Gastroesophageal sphincter (tissue), 3 donors: ENCODE results near the gene IGSF23.

Source experiments
- POLR2AphosphoS5 ChIP-seq: sonication (generic); formaldehyde crosslinking; IDR thresholded peaks from one replicate; pipeline ENCODE4 v1.6.1; 2017; ENCODE audit warnings: antibody characterized with exemption
- TF ChIP-seq, protein P1 (sequence below), 4 experiments: fragments of 200-600 bp in 2 of 4; fragments of 450-650 bp in 2 of 4; sonication (generic) in 1 of 4; IDR thresholded peaks; one replicate each; pipeline ENCODE4 v1.5.1; 2017 to 2019; ENCODE audit warnings: antibody characterized with exemption in 4 of 4, mild to moderate bottlenecking in 2 of 4, moderate library complexity in 2 of 4

DNA sequence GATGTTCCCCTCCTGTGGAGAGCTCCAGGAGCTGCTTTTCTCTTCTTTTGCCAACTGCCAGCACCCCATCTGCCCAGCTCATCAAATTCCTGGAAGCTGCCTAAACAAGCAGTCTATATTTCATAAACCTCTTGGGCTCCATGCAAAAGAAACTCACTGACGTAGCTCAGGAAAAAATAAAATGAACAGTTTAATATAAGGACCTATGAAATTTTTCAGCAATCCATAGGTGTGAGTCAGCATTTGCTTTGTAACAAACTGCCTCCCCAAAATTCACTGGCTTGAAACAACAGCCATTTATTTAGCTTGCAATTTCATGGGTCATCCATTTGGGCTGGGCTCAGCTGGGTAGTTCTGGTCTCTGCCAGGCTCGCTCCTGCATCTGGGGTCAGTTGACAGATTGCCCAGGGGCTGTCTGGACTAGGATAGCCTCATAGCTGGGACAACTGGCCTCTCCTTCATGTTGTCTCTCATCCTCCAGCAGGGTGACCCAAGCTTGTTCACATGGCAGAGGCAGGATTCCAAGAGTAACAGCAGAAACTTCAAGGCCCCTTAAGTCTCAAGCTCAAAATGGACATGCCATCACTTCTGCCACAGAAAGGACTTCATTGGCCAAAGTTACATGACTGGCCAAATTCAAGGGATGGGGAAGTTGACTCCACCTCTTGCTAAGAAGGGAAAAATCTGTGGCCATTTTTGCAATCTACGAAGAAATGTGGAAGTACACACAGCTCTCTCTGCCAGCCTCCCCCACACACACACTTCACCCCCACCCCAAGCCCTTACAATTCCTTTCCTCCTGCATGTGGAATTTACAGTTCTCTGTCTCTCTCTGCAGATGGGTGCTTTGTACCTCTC lies 22.4 kb downstream of the IGSF23 start:
- TF ChIP-seq, protein P1, sequence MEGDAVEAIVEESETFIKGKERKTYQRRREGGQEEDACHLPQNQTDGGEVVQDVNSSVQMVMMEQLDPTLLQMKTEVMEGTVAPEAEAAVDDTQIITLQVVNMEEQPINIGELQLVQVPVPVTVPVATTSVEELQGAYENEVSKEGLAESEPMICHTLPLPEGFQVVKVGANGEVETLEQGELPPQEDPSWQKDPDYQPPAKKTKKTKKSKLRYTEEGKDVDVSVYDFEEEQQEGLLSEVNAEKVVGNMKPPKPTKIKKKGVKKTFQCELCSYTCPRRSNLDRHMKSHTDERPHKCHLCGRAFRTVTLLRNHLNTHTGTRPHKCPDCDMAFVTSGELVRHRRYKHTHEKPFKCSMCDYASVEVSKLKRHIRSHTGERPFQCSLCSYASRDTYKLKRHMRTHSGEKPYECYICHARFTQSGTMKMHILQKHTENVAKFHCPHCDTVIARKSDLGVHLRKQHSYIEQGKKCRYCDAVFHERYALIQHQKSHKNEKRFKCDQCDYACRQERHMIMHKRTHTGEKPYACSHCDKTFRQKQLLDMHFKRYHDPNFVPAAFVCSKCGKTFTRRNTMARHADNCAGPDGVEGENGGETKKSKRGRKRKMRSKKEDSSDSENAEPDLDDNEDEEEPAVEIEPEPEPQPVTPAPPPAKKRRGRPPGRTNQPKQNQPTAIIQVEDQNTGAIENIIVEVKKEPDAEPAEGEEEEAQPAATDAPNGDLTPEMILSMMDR (IDR thresholded peaks at IDR 0.05): no peak
- no peak for TF ChIP-seq POLR2AphosphoS5
